Right lobe of liver (tissue), 4 donors: ENCODE measurements around the gene CAV1.

Experiments
- CTCF ChIP-seq, 4 donors: fragments of 200-600 bp in 3 of 4; fragments of 450-650 bp in 1 of 4; IDR thresholded peaks; one replicate each; pipeline versions ENCODE4 v1.5.1 to v1.8.0; 2016 to 2022; ENCODE audit warnings: antibody characterized with exemption in 4 of 4, mild to moderate bottlenecking in 2 of 4
- POLR2A ChIP-seq: fragments of 450-650 bp; IDR thresholded peaks from one replicate; pipeline ENCODE4 v1.6.1; 2017; ENCODE audit warnings: antibody characterized with exemption, mild to moderate bottlenecking
- donor health status: DM: no; HTN: no; CAD: no.
- donor health status: DM: no; HTN: no; CAD: no.
- donor health status: DM: no; HTN: yes; CAD: no.

- TF ChIP-seq POLR2A (no peak), CTCF (IDR thresholded peaks at IDR 0.05) (no peak)
Observed at GRCh38 chr7:116569737-116570136, 44.9 kb downstream of the CAV1 start.
